Activated CD8-positive, alpha-beta memory T cell treated with anti-CD3 and anti-CD28 coated beads for 36 hours (primary cell): Measurements from ENCODE around the gene NR1D2. TPM values are rescaled to one million over a fixed set of nuclear protein-coding genes. Genes with fewer than 3 reads are reported as not detected.

Experiments used
- CTCF ChIA-PET: fragments of 350-600 bp; sonication (Branson Sonifier 250); formaldehyde crosslinking; loops from one replicate; lab custom pipeline; 2021; ENCODE audit warnings: antibody characterized with exemption; lab: Charles Lee
- POLR2A ChIA-PET: fragments of 350-600 bp; sonication (Branson Sonifier 250); formaldehyde crosslinking; loops from one replicate; lab custom pipeline; 2021; ENCODE audit warnings: antibody characterized with exemption; lab: Charles Lee
- total RNA-seq, 2 experiments: library from RNA; stranded (reverse); gene quantifications; one replicate each; pipeline ENCODE4 v1.2.3, GENCODE V29; 2021

The NR1D2 gene
- total RNA-seq, 2 experiments from 2014 or later, result 4.1 to 4.2 TPM

DNA sequence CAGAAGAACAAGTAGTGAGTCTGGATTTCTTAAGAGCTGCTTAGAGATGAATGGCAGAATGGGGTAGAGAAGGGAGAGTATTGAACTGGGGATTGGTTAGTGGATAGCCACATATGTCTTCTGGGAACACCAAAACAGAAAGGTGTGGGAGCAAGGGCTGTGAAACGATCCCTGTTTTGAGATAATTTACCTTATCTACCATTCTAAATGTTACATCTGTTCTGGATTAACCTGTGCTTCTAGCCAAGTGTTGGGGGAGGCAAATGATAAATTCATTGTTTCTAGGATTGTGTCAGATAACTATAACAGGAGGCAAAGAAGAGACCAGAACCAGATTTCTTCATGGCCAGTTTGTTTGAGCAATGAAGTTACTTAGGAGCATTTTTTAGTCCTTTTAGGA lies 8.4 kb downstream of the NR1D2 start:
- CTCF ChIA-PET, result no interaction called here
- POLR2A ChIA-PET, result no interaction called here

GRCh38 chr3:23954144-23954543 lies 9.1 kb downstream of the NR1D2 start:
- POLR2A ChIA-PET, result no interaction called here
- CTCF ChIA-PET, result no interaction called here

GRCh38 chr3:23956701-23957100 lies 11.6 kb downstream of the NR1D2 start:
- ChIA-PET CTCF (interaction anchor here (1.5 kb wide), 1 partner anchor 10 kb away, joined by 3 read pairs; no protein-coding TSS in a partner anchor), POLR2A (no interaction called here)

DNA sequence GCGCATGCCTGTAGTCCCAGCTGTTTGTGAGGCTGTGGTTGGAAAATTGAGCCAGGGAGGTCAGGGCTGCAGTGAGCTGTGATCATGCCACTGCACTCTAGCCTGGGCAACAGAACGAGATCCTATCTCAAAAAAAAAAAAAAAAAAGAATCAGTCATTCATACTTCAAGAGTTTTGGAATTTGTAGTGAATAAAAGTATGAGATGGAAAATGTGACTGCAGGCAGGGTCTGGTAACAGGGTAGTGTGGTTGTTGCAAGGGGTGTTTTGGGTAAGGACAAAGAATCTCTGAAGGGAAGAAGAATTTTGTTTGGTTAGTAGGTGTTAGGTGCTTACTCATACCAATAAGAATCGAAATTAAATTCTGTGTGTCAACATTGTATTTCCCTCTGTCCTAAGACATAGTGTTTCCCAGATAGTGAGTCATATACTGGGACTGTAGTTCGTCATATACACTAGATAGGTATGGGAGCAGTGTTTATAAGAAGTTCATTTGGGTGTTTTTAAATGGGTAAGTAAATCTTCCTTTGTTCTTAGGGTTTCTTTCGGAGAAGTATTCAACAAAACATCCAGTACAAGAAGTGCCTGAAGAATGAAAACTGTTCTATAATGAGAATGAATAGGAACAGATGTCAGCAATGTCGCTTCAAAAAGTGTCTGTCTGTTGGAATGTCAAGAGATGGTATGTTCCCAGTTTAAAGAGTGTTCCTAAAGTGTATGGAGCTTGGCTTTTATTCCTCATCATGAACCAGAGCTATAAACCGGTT lies 14.2 kb downstream of the NR1D2 start:
- ChIA-PET CTCF (interaction anchor here (0.6 to 0.7 kb wide), 2 partner anchors 45 to 798 kb away, joined by 3 read pairs; no protein-coding TSS in a partner anchor), POLR2A (no interaction called here)

DNA sequence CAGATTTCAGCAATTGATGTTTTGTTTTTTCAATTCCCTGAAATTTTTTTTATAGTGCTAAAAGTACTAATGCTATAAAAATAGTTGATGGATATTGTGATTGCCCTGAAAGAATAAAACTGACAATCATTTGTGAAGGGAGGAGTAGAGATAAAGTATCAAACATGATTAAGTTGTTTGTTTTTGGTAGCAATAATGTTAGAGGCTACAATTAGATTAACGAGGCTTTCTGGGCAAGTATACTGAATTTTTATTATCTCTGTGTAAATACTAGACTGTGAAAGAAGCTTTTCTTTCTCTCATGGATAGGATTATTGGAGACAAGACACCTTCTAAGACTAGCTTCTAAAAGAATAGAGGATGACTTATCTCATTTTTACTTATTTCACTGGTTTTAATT lies 15.6 kb downstream of the NR1D2 start:
- ChIA-PET CTCF (interaction anchor here (0.6 kb wide), 1 partner anchor 265 kb away, joined by 3 read pairs; no protein-coding TSS in a partner anchor), POLR2A (no interaction called here)

GRCh38 chr3:23961066-23961465 lies 16.0 kb downstream of the NR1D2 start:
- CTCF ChIA-PET, result interaction anchor here (0.6 kb wide), 1 partner anchor 265 kb away, joined by 3 read pairs; no protein-coding TSS in a partner anchor
- POLR2A ChIA-PET, result no interaction called here

DNA sequence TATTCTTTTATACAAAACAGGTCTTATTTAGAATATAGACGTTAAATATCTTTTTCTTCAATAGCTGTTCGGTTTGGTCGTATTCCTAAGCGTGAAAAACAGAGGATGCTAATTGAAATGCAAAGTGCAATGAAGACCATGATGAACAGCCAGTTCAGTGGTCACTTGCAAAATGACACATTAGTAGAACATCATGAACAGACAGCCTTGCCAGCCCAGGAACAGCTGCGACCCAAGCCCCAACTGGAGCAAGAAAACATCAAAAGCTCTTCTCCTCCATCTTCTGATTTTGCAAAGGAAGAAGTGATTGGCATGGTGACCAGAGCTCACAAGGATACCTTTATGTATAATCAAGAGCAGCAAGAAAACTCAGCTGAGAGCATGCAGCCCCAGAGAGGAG lies 16.8 kb downstream of the NR1D2 start:
- POLR2A ChIA-PET, result no interaction called here
- CTCF ChIA-PET, result no interaction called here

DNA sequence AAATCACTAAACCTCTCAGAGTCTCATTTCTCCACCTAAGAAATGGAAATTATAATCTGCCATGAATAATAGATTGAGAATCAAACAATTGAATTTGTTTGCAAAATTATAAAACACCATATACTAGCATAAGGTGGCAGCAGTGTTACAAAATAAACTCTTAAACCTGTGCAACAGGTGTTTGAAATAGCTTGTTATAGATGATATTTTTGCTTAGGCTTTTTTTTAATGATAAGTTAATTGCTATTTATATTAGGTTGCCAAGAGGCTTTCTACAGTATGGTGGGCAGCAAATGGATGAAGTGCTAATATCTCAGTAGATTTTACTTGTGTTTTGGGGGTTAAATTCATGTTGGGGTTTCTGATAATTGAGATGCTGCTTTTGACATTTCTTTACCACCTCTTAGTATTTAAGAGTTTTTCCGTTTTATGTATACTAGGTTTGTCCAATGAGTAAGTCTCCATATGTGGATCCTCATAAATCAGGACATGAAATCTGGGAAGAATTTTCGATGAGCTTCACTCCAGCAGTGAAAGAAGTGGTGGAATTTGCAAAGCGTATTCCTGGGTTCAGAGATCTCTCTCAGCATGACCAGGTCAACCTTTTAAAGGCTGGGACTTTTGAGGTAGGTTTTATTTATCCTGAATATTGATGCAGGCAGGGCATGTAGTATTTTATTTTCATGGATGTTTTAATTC lies 19.6 kb downstream of the NR1D2 start:
- ChIA-PET CTCF (interaction anchor here (0.7 kb wide), 2 partner anchors 13 to 477 kb away, joined by 3 to 4 read pairs; no protein-coding TSS in a partner anchor), POLR2A (interaction anchor here (0.6 kb wide), 2 partner anchors 49 to 1204 kb away, joined by 3 read pairs; no protein-coding TSS in a partner anchor)

GRCh38 chr3:23966328-23966727 lies 21.2 kb downstream of the NR1D2 start:
- POLR2A ChIA-PET, result no interaction called here

DNA sequence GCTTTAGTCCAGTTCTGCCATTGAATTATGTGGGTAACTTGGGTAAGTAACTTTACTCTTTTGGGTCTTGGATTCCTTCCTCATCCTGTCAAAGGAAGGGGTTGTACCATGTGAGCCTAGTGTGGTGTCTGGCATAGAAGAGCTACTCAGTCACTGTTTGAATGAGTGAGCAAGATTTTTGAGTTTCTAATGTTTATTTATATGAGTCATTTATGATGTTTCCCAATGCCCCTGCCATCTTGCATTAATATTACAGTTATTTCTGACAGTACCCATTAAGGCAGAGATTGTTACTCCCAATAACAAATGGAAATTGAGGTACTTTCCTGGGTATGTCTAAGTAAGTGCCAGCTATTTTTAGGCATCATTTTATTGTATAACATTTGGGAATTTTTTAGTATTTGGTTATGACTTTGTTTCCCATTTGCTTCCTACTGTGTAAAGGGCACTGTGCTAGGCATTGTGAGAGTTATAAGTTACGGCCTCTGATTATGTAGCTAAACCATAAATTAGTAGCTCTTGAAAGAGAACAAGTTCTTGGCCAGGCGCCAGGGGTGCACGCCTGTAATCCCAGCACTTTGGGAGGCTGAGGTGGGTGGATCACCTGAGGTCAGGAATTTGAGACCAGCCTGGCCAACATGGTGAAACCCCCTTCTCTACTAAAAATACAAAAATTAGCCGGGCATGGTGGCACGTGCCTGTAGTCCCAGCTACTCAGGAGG lies 23.5 kb downstream of the NR1D2 start:
- CTCF ChIA-PET, result no interaction called here
- POLR2A ChIA-PET, result interaction anchor here (0.6 to 1.1 kb wide), 2 partner anchors 10 to 52 kb away, joined by 3 read pairs; partner anchors contain the start of genes NKIRAS1 and RPL15

More at GRCh38 chr3:23966328-23966727, 21.2 kb downstream of the NR1D2 start:
- CTCF ChIA-PET, result no interaction called here

GRCh38 chr3:23969393-23969792 lies 24.3 kb downstream of the NR1D2 start:
- CTCF ChIA-PET, result no interaction called here
- POLR2A ChIA-PET, result interaction anchor here (1.1 kb wide), 1 partner anchor 11 kb away, joined by 3 read pairs; no protein-coding TSS in a partner anchor

DNA sequence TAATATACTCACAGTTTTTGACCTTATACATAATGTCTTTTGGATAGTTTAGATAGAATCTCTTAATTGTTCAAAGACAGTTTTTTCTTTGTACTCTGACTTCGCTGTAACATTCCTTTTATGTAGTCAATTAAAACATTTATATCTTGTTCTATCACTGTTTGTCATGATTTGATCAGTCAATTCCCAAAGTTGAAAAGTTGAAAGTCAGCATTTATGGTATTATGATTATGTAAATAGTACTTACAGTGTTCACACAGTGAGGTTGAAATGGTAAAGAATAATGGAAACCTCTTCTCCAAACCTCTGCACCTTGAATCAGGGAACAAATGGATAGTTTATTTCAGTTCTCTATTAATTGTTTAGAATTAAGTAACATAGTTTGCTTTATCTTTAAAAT lies 26.6 kb downstream of the NR1D2 start:
- POLR2A ChIA-PET, result no interaction called here
- CTCF ChIA-PET, result no interaction called here

DNA sequence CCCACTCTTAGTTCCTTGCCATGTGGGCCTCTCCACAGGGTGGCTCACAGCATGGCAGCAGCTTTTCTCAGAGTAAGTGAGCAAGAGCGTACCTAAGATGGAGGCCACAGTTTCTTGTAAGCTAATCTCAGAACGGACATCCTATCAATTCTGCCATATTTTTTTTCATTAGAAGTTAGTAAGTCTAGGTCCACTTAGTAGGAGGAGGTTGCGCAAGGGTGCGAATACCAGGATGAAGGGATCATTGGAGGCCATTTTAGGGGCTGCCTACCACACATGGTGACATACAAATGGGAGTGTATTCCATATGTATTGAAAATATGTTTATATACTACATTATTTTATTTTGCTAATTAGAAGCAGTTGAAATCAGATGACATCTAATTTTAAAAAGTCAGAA lies 31.5 kb downstream of the NR1D2 start:
- ChIA-PET CTCF (no interaction called here), POLR2A (no interaction called here)

- ChIA-PET POLR2A (no interaction called here), CTCF (no interaction called here)
Measured at GRCh38 chr3:23979569-23979968, 34.5 kb downstream of the NR1D2 start.

DNA sequence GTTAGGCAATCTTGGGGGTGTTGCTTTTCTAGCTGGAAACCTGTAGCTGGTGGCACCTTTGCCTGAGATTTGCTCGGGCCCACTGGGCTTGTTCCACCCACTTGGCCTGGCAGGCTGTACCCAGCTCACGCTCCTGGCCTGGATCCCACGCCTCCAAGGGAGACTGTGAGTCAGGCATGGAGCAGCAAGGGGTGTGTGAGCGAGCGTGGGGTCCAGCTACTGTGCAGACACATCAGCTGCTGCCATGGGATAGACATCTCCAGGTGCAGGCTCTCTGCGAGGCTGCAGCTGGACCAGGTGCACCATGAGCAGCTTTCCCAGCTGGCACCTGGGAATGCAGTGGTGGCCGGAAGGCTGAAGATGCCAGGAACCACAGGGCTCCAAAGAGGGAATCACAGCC lies 36.0 kb downstream of the NR1D2 start:
- ChIA-PET POLR2A (no interaction called here), CTCF (interaction anchor here (0.8 kb wide), 1 partner anchor 18 kb away, joined by 3 read pairs; no protein-coding TSS in a partner anchor)

- CTCF ChIA-PET, result no interaction called here
- POLR2A ChIA-PET, result no interaction called here
Measured at GRCh38 chr3:23981955-23982354, 36.9 kb downstream of the NR1D2 start.

DNA sequence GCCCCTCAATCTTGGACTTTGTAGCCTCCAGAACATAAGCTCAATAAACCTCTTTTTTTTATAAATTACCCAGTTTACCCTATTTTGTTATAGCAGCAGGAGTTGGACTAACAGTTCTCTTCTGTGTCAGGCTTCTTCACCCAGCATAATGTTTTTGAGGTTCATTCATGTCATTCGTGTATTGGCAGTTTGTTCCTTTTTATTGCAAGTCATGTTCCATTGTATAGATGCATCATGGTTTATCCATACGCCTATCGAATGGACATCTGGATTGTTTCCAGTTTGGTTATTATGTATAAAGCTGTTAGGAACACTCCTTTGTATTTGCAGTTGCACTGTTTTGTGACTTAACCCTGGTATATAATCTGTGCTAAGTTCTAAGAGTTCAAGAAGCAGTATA lies 39.8 kb downstream of the NR1D2 start:
- CTCF ChIA-PET, result no interaction called here
- POLR2A ChIA-PET, result no interaction called here

- POLR2A ChIA-PET, result no interaction called here
- CTCF ChIA-PET, result no interaction called here
Measured at GRCh38 chr3:23985747-23986544, 40.9 kb downstream of the NR1D2 start.

DNA sequence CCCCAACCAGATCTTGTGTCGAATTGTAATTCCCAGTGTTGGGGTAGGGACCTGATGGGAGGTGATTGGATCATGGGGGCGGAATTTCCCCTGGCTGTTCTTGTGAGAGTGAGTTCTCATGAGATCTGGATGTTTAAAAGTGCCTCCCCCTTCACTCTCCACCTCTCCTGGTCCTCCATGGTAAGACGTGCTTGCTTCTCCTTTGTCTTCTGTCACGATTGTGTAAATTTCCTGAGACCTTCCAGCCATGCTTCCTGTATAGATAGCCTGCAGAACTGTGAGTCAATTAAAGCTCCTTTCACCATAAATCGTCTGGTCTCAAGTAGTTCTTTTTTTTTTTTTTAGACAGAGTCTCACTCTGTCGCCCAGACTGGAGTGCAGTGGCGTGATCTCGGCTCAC lies 42.3 kb downstream of the NR1D2 start:
- CTCF ChIA-PET, result interaction anchor here (0.6 kb wide), 1 partner anchor 51 kb away, joined by 4 read pairs; no protein-coding TSS in a partner anchor
- POLR2A ChIA-PET, result no interaction called here
